Measurements from ENCODE around the gene LRRTM4.

DNA sequence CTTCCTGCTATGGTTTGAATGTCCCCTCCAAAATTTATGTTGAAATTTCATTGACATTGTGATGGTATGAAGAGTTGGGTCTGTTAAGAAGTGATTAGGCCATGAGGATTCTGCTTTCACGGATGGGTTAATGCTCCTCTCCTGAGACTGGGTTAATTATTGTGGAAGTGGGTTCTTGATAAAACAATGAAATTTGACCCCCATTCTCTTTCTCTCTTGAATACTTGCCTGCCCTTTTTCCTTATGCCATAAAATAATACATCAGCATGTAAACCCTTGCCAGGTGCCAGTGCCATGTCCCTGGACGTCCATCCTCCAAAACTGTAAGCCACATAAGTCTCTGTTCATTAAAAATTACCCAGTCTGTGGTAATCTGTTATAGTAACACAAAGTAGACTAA is 352.8 kb downstream of the LRRTM4 start:
- TF ChIP-seq GABPA (IDR thresholded peaks at IDR 0.05; ENCODE audit: low read depth) (no peak), RAD21 (IDR thresholded peaks at IDR 0.05; ENCODE audit: low read length) (no peak), TEAD4 (IDR thresholded peaks at IDR 0.05; ENCODE audit: borderline replicate concordance, insufficient read depth) (no peak), ELF1 (IDR thresholded peaks at IDR 0.05) (no peak), FOSL2 (IDR thresholded peaks at IDR 0.05; ENCODE audit: borderline replicate concordance, low read depth) (no peak), POLR2AphosphoS5 (IDR thresholded peaks at IDR 0.05; ENCODE audit: low read depth, low read length) (no peak)
- TF ChIP-seq, protein P1, sequence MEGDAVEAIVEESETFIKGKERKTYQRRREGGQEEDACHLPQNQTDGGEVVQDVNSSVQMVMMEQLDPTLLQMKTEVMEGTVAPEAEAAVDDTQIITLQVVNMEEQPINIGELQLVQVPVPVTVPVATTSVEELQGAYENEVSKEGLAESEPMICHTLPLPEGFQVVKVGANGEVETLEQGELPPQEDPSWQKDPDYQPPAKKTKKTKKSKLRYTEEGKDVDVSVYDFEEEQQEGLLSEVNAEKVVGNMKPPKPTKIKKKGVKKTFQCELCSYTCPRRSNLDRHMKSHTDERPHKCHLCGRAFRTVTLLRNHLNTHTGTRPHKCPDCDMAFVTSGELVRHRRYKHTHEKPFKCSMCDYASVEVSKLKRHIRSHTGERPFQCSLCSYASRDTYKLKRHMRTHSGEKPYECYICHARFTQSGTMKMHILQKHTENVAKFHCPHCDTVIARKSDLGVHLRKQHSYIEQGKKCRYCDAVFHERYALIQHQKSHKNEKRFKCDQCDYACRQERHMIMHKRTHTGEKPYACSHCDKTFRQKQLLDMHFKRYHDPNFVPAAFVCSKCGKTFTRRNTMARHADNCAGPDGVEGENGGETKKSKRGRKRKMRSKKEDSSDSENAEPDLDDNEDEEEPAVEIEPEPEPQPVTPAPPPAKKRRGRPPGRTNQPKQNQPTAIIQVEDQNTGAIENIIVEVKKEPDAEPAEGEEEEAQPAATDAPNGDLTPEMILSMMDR (IDR thresholded peaks at IDR 0.05), result no peak
- TF ChIP-seq, protein P2, sequence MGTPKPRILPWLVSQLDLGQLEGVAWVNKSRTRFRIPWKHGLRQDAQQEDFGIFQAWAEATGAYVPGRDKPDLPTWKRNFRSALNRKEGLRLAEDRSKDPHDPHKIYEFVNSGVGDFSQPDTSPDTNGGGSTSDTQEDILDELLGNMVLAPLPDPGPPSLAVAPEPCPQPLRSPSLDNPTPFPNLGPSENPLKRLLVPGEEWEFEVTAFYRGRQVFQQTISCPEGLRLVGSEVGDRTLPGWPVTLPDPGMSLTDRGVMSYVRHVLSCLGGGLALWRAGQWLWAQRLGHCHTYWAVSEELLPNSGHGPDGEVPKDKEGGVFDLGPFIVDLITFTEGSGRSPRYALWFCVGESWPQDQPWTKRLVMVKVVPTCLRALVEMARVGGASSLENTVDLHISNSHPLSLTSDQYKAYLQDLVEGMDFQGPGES (IDR thresholded peaks at IDR 0.05; ENCODE audit: low read depth, low read length), result no peak
- TF ChIP-seq, protein P3, sequence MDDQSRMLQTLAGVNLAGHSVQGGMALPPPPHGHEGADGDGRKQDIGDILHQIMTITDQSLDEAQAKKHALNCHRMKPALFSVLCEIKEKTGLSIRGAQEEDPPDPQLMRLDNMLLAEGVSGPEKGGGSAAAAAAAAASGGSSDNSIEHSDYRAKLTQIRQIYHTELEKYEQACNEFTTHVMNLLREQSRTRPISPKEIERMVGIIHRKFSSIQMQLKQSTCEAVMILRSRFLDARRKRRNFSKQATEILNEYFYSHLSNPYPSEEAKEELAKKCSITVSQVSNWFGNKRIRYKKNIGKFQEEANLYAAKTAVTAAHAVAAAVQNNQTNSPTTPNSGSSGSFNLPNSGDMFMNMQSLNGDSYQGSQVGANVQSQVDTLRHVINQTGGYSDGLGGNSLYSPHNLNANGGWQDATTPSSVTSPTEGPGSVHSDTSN (IDR thresholded peaks at IDR 0.05), result no peak

Data from SK-N-SH (cell line).